K562 (cell line): ENCODE measurements around the gene RBMS1. TPM values are rescaled to one million over a fixed set of nuclear protein-coding genes. Genes with fewer than 3 reads are reported as not detected.

Source experiments
- ATAC-seq: fragments of 200-7000 bp; cut with Tn5 transposase; 3 replicates; pipeline ENCODE4 v1.9.1; 2020; ENCODE audit warnings: moderate library complexity
- BruUV-seq: library from RNA; stranded (reverse); fragments of 400-500 nt; replicated peaks from 2 replicates; lab custom pipeline; 2021; lab: Mats Ljungman, UMichigan
- CTCF ChIA-PET: fragments of 300-600 bp; formaldehyde crosslinking; extraction: SDS; loops from one replicate; lab custom pipeline; 2021; ENCODE audit warnings: low intra/inter-chr PET ratio; lab: Yijun Ruan, JAX
- POLR2A ChIA-PET: fragments of 300-600, 350-650 bp; sonication (Branson Sonifier 250); formaldehyde crosslinking; extraction: SDS; loops from one replicate; lab custom pipeline; 2021; ENCODE audit warnings: antibody characterized with exemption, inconsistent platforms; lab: Yijun Ruan, JAX
- DNase-seq, 4 experiments: peaks; one replicate each; pipeline versions ENCODE4 v3.0.0 to v3.0.0-alpha.2; 2011 to 2018; ENCODE audit warnings: low spot score in 3 of 4, mixed read lengths in 3 of 4; ENCODE audit errors: extremely low read depth in 1 of 4
- FAIRE-seq: peaks from 2 replicates; lab custom pipeline; 2011; peaks lifted over from hg19 to GRCh38; lab: Jason Lieb, UNC
- H2AFZ ChIP-seq: 2 replicates; pipeline ENCODE4 v1.6.0; 2011; ENCODE audit warnings: low read depth, low read length, control low read depth, inconsistent platforms
- H3K27ac ChIP-seq: fragments of 200-600 bp; 3 replicates; pipeline ENCODE4 v1.8.0; 2011; ENCODE audit warnings: low read depth, mild to moderate bottlenecking, control low read depth, inconsistent platforms, low read length, moderate library complexity, mixed read lengths; ENCODE audit errors: extremely low read depth
- H3K27me3 ChIP-seq, 2 experiments: fragments of 300-600 bp in 1 of 2; 2 replicates in 1 of 2; 3 replicates in 1 of 2; pipeline versions ENCODE4 v1.6.0 to v1.8.0; 2011; ENCODE audit warnings: inconsistent platforms in 2 of 2, low read length in 2 of 2, mild to moderate bottlenecking in 1 of 2, mixed read lengths in 1 of 2, moderate library complexity in 1 of 2; ENCODE audit not compliant: control insufficient read depth in 2 of 2, insufficient read depth in 2 of 2
- H3K36me3 ChIP-seq: fragments of 300-600 bp; 3 replicates; pipeline ENCODE4 v1.8.0; 2011; ENCODE audit warnings: mild to moderate bottlenecking, low read length, inconsistent platforms; ENCODE audit not compliant: control insufficient read depth, insufficient read depth
- H3K4me1 ChIP-seq, 2 experiments: fragments of 200-600 bp in 1 of 2; replicated peaks in 1 of 2; 2 replicates in 1 of 2; 3 replicates in 1 of 2; pipeline versions ENCODE4 v1.5.1 to v1.8.0; 2011; ENCODE audit warnings: inconsistent platforms in 2 of 2, low read length in 2 of 2, mild to moderate bottlenecking in 1 of 2, mixed read lengths in 1 of 2, moderate library complexity in 1 of 2; ENCODE audit not compliant: control insufficient read depth in 2 of 2, insufficient read depth in 2 of 2
- H3K4me2 ChIP-seq: 2 replicates; pipeline ENCODE4 v1.6.1; 2011; ENCODE audit warnings: low read length, control low read depth, inconsistent platforms, mixed read lengths; ENCODE audit not compliant: insufficient read depth
- H3K4me3 ChIP-seq: fragments of 200-600 bp; sonication (generic), shearing (Covaris generic); 2 replicates; pipeline ENCODE4 v1.5.1; 2016; ENCODE audit warnings: control low read depth, inconsistent platforms
- H3K79me2 ChIP-seq: fragments of 200-600 bp; 3 replicates; pipeline ENCODE4 v1.8.0; 2011; ENCODE audit warnings: low read length, inconsistent platforms; ENCODE audit not compliant: control insufficient read depth, insufficient read depth
- H3K9ac ChIP-seq, 2 experiments: 2 replicates each; pipeline versions ENCODE4 v1.6.0 to v1.6.1; 2011; ENCODE audit warnings: low read depth in 2 of 2, low read length in 2 of 2, control low read depth in 1 of 2, inconsistent platforms in 1 of 2, mild to moderate bottlenecking in 1 of 2, mixed read lengths in 1 of 2; ENCODE audit not compliant: insufficient read depth in 1 of 2
- H3K9me1 ChIP-seq: one replicate; pipeline ENCODE4 v1.6.0; 2011; ENCODE audit warnings: inconsistent platforms, mild to moderate bottlenecking, low read length, moderate library complexity; ENCODE audit not compliant: control insufficient read depth, insufficient read depth
- H3K9me3 ChIP-seq: replicated peaks from 2 replicates; pipeline ENCODE4 v1.5.1; 2011; ENCODE audit warnings: low read depth, low read length, inconsistent platforms; ENCODE audit not compliant: control insufficient read depth, insufficient read depth
- H4K20me1 ChIP-seq: replicated peaks from 2 replicates; pipeline ENCODE4 v1.6.1; 2011; ENCODE audit warnings: low read length, inconsistent platforms, mixed read lengths; ENCODE audit not compliant: control insufficient read depth, insufficient read depth
- ATF1 ChIP-seq, 2 experiments: fragments of 450-650 bp in 1 of 2; IDR thresholded peaks; 2 replicates each; pipeline ENCODE4 v1.6.1; 2016; ENCODE audit warnings: missing compliant biosample characterization in 1 of 2, missing genetic modification characterization in 1 of 2
- CAMTA2 ChIP-seq: fragments of 250-450 bp; sonication (Bioruptor Pico); conservative IDR thresholded peaks from 2 replicates; pipeline ENCODE4 v1.5.1; 2022
- CREBBP ChIP-seq: IDR thresholded peaks from one replicate; pipeline ENCODE4 v1.6.1; 2012; ENCODE audit warnings: low read depth, mild to moderate bottlenecking, control low read depth, inconsistent platforms, low read length
- DPF2 ChIP-seq: fragments of 450-650 bp; IDR thresholded peaks from 2 replicates; pipeline ENCODE4 v1.6.1; 2016
- EHMT2 ChIP-seq: fragments of 450-650 bp; IDR thresholded peaks from 2 replicates; pipeline ENCODE4 v1.6.1; 2018; ENCODE audit warnings: antibody characterized with exemption
- ETV1 ChIP-seq: fragments of 450-650 bp; conservative IDR thresholded peaks from 2 replicates; pipeline ENCODE4 v1.6.1; 2016; ENCODE audit warnings: missing genetic modification characterization, control low read depth, low read depth, missing compliant biosample characterization
- HOMEZ ChIP-seq: fragments of 250-450 bp; sonication (Bioruptor Pico); IDR thresholded peaks from 2 replicates; pipeline ENCODE4 v1.4.0; 2020; ENCODE audit warnings: mild to moderate bottlenecking, moderate library complexity
- NCOA6 ChIP-seq: fragments of 450-650 bp; IDR thresholded peaks from 2 replicates; pipeline ENCODE4 v1.6.1; 2017; ENCODE audit warnings: mild to moderate bottlenecking
- NCOR1 ChIP-seq: fragments of 450-650 bp; IDR thresholded peaks from 2 replicates; pipeline ENCODE4 v1.6.1; 2016; ENCODE audit warnings: mild to moderate bottlenecking, moderate library complexity
- NFIX ChIP-seq: fragments of 250-450 bp; sonication (Bioruptor Pico); IDR thresholded peaks from 2 replicates; pipeline ENCODE4 v1.4.0; 2020; ENCODE audit warnings: low read depth, mild to moderate bottlenecking, moderate library complexity
- NR0B1 ChIP-seq: fragments of 450-650 bp; IDR thresholded peaks from one replicate; pipeline ENCODE4 v1.6.1; 2018; ENCODE audit warnings: mild to moderate bottlenecking, moderate library complexity; ENCODE audit not compliant: partially characterized antibody
- RBM15 ChIP-seq: fragments of 200-400 bp; formaldehyde crosslinking; IDR thresholded peaks from 2 replicates; pipeline ENCODE4 v1.6.1; 2018; ENCODE audit warnings: mild to moderate bottlenecking, low read length, moderate library complexity; ENCODE audit not compliant: insufficient read depth
- SREBF1 ChIP-seq: fragments of 150-350 bp; IDR thresholded peaks from 2 replicates; pipeline ENCODE4 v1.6.1; 2014; ENCODE audit warnings: antibody characterized with exemption, low read depth, low read length, borderline replicate concordance
- U2AF2 ChIP-seq: fragments of 200-400 bp; formaldehyde crosslinking; optimal IDR thresholded peaks from 2 replicates; pipeline ENCODE3; 2017; ENCODE audit warnings: low read depth, mild to moderate bottlenecking, low read length
- ZFPM2 ChIP-seq: fragments of 250-450 bp; sonication (Bioruptor Pico); IDR thresholded peaks from 2 replicates; pipeline ENCODE4 v1.5.1; 2022; ENCODE audit warnings: mild to moderate bottlenecking
- ZNF445 ChIP-seq: fragments of 250-450 bp; sonication (Bioruptor Pico); IDR thresholded peaks from 2 replicates; pipeline ENCODE4 v1.4.0; 2020; ENCODE audit warnings: low read depth, mild to moderate bottlenecking, moderate library complexity
- in situ Hi-C: fragments of 300-500 bp; cut with MboI; formaldehyde crosslinking; loops from 4 replicates; pipeline ENCODE4 v1.15.0; 2018; ENCODE audit warnings: inconsistent platforms, mixed read lengths
- intact Hi-C: fragments of 100-400 bp; cut with micrococcal nuclease; formaldehyde crosslinking; loops from 2 replicates; pipeline ENCODE4 v1.14.2; 2022
- polyA plus RNA-seq, 8 experiments: library from polyadenylated mRNA; depleted of rRNA in 4 of 8; stranded (reverse) in 5 of 8; unstranded in 3 of 8; fragments of >200 nt; fragmentation: Nextera tagmentation in 2 of 8; fragmentation: Illumina TruSeq in 1 of 8; extraction: Ambion mirVana in 2 of 8; extraction: Trizol in 1 of 8; gene quantifications; 2 replicates each; pipeline versions ENCODE4 v1.2.1 to v1.2.3, GENCODE V29; 2011 to 2014; ENCODE audit warnings: inconsistent platforms in 1 of 8, missing spikeins in 1 of 8
- total RNA-seq, 7 experiments: library from RNA; depleted of rRNA in 6 of 7; stranded (reverse); fragments of >200 nt in 6 of 7; fragmentation: Illumina TruSeq in 2 of 7; extraction: Trizol in 2 of 7; gene quantifications; 2 replicates each; pipeline versions ENCODE4 v1.2.1 to v1.2.3, GENCODE V29; 2011 to 2021; ENCODE audit warnings: low replicate concordance in 1 of 7
- TF ChIP-seq, protein P1 (sequence below), 2 experiments: fragments of 450-650 bp in 1 of 2; sonication (generic) in 1 of 2; formaldehyde crosslinking in 1 of 2; IDR thresholded peaks in 1 of 2; conservative IDR thresholded peaks in 1 of 2; 2 replicates each; pipeline versions ENCODE4 v1.6.1 to v1.8.1; 2016 to 2023; ENCODE audit warnings: mild to moderate bottlenecking in 2 of 2, moderate library complexity in 2 of 2, inconsistent platforms in 1 of 2, missing genetic modification reagents in 1 of 2
- TF ChIP-seq, protein P2 (sequence below): fragments of 250-450 bp; sonication (Bioruptor Pico); IDR thresholded peaks from 2 replicates; pipeline ENCODE4 v1.5.0; 2021

RBMS1 gene
- total and polyA plus RNA-seq, 9 of the 15 experiments (the other 6 are each of a cell fraction or from before 2014, with no cell fraction given) = 0.04 to 0.31 (median 0.09) TPM; not detected in 6

DNA sequence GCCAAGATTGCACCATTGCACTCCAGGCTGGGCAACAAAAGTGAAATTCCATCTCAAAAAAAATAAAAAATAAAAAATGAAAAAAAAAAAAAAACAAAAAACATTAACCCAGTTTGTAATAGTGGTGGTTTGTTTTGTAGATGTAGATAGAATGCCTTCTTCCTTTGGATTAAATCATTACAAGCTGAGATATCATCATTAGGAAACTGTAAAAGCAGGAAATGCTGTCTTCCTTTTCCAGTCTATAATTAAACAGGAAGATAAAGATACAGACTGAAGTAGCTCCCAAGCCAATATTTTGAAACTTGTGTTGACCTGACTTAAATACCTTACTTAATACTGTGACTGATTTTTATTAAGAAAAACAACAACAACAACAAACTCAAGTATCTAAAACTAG is 43.1 kb downstream of the RBMS1 start:
- Histone ChIP-seq H3K4me1 (no peaks in the 10 kb centered on the region), H3K9ac (no peak overlapping the region), H3K27me3 (no peaks in the 10 kb centered on the region), H2AFZ (no peak overlapping the region), H3K36me3 (no peaks in the 10 kb centered on the region), H3K4me3 (no peak overlapping the region), H3K4me2 (no peak overlapping the region), H3K9me1 (no peaks in the 10 kb centered on the region), H3K9me3 (no peaks in the 10 kb centered on the region), H3K79me2 (no peaks in the 10 kb centered on the region), H4K20me1 (no peaks in the 10 kb centered on the region), H3K27ac (no peak overlapping the region)
- FAIRE-seq (no peak), ATAC-seq (no peak), DNase-seq (no peak)
- intact Hi-C loops (no loop called here), in situ Hi-C loops (no loop called here)
- TF ChIP-seq NFIX = no peak
- TF ChIP-seq DPF2 = no peak
- TF ChIP-seq SREBF1 = no peak
- no peak for TF ChIP-seq ATF1 (CRISPR knock-in tag; IDR thresholded peaks at IDR 0.05)
- no peak for TF ChIP-seq ATF1 (tag; IDR thresholded peaks at IDR 0.05)
- TF ChIP-seq, protein P1, sequence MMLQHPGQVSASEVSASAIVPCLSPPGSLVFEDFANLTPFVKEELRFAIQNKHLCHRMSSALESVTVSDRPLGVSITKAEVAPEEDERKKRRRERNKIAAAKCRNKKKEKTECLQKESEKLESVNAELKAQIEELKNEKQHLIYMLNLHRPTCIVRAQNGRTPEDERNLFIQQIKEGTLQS (IDR thresholded peaks at IDR 0.05) = no peak
- TF ChIP-seq, protein P1 (CRISPR knock-in tag; conservative IDR thresholded peaks at IDR 0.05) = no peak
- no peak for TF ChIP-seq NR0B1
- TF ChIP-seq NCOA6 = no peak
- no peak for TF ChIP-seq RBM15
- no peak for TF ChIP-seq NCOR1
- TF ChIP-seq ETV1 (tag) = no peak
- TF ChIP-seq CAMTA2 (CRISPR knock-in tag) = no peak
- no peak for TF ChIP-seq ZFPM2
- TF ChIP-seq HOMEZ (CRISPR knock-in tag) = no peak
- TF ChIP-seq U2AF2 = no peak
- no peak for TF ChIP-seq ZNF445 (CRISPR knock-in tag)
- TF ChIP-seq, protein P2, sequence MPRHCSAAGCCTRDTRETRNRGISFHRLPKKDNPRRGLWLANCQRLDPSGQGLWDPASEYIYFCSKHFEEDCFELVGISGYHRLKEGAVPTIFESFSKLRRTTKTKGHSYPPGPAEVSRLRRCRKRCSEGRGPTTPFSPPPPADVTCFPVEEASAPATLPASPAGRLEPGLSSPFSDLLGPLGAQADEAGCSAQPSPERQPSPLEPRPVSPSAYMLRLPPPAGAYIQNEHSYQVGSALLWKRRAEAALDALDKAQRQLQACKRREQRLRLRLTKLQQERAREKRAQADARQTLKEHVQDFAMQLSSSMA (CRISPR knock-in tag) = no peak
- no peak for TF ChIP-seq CREBBP
- no peak for TF ChIP-seq EHMT2
- BruUV-seq = no TSS peak
- ChIA-PET POLR2A (interaction anchor here (1.0 kb wide), 1 partner anchor 22 kb away, joined by 3 read pairs; no protein-coding TSS in a partner anchor), CTCF (no interaction called here)
